Measurements from ENCODE around the gene GAPVD1.
"Not testable (repeated sequence)": the region's sequence is repeated elsewhere in the genome, so short reads cannot be mapped to it uniquely, and the experiment has no call there.

Gene GAPVD1

DNA sequence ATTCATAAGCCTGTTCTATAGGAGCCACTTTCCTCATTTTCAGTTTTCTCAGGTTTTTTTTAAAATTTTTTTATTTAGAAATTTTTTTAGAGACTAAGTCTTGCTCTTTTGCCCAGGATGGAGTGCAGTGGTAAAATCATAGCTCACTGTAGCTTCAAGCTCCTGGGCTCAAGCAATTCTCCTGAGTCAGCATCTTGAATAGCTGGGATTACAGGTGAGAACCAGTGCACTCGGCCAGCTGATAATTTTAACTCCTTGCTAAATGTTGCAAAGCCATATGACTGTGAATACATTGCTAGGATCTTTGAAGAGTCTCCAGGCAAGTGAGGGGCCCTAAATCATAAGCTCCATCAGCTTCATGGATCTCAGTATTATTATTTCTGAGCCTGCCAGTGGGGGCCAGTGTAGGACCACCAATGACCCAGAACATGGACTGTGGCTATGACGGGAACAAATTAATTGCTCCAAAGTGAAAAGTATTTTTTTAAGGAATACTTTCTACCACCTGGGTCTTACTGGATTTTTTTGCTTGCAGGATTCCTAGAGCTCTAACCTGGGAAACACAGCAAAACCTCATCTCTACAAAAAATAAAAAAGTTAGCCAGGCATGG, 5.7 kb upstream of the GAPVD1 start:
- no peak for DNase-seq (ENCODE audit: low spot score)

DNA sequence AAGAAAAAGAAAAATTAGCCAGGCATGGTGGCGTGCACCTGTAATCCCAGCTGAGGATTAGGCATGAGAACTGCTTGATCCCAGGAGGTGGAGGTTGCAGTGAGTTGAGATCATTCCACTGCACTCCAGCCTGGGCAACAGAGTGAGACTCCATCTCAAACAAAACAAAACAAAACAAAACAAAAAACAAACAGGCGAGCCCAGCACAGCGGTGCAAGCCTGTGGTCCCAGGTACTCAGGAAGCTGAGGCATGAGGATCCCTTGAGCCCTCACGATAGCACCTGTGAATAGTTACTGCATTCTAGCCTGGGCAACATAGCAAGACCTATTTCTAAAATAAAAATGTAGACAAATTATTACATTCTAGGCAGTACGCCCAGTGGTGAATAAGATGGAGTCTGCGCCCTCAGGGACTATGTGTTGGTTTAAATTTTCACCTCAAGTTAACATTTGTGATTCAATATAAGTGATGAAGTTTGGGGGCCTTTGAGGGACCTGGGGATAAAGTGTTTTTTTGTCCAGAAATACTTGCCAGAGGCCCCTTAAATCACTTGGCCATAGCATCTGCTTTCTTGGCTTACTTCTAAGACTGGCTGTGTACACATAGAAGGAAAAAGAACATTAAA, 3.4 kb upstream of the GAPVD1 start:
- no peak for DNase-seq (ENCODE audit: low spot score)

DNA sequence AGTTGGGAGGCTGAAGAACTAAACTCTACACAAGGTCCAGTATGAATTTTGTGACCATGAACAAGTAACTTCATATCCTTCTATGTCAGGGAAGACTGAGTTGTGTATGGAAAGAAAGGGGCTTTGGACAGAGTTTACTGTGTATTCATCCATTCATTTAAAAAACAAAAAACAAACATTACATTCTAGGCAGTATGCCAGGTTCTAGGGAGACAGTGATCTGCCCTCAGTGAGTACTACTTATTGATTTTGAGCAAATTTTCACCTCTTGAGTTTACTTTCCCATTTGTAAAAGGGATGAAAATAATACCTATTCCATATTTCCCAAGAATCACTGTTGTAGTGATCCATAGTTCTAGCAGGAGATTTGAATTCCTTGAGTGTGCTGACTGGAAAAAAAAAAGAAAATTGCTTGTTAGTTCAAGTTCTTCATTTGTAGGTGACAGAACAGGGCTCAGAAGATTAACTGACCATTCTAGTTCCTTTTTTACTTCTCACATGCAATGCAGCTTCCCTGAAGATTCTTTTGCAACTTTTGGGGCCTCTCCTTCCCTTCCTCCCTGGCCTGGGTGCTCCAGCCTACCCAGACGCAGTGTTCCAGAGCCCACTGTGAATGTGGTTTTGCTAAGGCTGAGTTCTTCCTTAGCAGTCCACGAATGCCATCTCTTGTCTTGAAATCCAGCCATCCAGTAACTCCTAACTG, 2.6 kb upstream of the GAPVD1 start:
- peak; percentile 32 for DNase-seq (ENCODE audit: low spot score)

DNA sequence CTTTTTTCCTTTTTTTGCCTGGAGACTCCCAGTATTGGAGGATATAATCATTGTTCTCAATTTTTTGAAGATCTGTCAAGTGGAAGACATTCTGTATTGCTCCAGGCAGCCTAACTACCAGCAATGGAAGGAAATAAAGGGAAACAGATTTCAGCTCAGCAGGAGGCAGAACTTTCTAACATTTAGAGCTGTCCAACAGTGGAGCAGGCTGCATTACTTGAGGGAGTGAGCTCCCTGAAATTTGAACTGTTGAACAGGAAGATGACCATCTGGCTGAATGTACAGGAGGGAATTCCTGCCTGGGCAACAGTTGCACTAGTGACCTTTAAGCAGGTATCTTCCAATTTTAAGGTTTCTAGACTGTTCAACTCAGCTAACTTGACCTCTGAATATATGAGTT, 1.1 kb upstream of the GAPVD1 start:
- no peak for DNase-seq (ENCODE audit: low spot score)

DNA sequence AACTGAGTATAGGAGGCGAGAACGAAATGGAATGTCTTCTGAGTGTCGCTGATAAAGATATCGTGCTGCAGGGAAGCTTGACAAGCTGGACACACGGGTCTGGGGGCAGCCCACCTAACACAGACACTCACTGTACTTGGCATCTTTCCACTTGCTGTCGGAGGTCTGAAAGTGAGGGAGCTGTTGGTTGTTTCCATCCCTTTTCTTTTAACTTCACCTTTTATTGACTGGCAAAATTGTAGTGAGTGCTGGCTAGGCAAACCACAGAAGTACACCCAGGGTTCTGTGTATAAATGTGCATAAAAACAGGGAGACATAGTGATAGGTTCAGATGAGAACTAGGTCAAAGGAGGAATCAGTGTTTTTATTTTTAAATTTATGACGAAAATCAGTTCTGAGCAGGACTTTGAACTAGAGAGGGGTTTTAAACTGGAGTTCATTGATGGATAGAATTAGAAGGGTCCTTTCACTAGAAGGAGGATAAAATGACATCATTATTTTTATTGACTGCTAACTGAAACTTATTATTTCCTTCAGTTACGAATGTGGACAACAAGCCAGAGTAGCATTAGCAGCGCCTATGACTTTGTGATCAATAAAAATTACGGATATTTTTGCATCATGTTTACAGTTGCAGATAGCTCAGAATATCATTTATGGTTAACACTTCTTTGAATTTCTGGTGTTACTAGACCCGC, 817 bp downstream of the GAPVD1 start:
- no peak for DNase-seq (ENCODE audit: low spot score)

DNA sequence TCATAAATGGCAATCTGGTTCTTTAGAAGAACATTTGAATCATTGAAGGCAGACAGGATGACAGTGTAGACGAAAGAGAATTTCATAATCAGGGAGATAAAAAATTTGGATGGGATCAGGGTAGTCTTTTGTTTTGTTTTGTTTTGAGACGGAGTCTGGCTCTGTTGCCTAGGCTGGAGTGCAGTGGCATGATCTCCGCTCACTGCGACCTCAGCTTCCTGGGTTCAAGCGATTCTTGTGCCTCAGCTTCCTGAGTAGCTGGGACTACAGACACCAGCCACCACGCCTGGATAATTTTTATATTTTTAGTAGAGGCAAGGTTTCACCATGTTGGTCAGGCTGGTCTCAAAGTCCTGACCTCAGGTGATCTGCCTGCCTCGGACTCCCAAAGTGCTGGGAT, 2.4 kb downstream of the GAPVD1 start:
- DNase-seq (ENCODE audit: low spot score) = not testable (repeated sequence)

DNA sequence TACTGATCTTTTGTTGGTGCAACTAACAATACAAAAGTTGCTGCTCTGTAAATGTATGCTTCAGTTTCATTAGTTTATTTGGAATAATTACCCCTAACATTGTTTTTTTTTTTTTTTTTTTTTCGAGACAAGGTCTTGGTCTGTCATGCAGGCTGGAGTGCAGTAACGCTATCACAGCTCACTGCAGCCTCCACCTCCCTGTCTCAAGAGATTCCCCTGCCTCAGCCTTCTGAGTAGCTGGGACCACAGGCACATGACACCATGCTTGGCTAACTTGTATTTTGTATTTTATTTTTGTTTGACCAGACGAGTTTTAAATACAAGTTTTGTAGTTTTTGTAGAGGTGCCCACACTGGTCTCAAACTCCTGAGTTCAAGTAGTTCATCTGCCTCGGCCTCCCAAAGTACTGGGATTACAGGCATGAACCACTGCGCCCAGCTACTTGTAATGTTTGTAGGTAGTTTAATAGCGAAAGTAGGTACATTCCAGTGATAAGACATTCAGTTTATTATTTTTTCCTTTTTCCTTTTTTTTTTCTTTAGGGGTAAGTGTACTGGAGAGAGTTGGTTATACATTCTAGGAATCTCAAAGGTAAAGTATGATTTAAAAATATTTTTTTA, 6.9 kb downstream of the GAPVD1 start:
- DNase-seq (ENCODE audit: low spot score) = no peak

DNA sequence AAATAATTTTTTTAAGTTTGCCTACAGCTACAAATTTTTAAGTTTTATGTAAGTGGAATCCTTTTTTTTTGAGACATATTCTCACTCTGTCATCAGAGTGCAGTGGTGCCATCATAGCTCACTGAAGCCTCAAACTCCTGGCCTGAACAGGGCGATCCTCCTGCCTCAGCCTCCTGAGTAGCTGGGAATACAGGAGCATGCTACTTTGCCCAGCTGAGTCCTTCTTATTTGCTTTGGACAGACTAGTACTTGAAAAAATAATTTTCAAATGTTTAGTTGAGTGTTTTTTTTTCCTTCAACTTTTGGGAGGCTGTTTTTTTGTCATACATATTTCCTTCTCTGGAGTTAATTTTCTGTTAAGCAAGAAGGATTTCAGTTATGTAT, 7.4 kb downstream of the GAPVD1 start:
- no peak for DNase-seq (ENCODE audit: low spot score)

DNA sequence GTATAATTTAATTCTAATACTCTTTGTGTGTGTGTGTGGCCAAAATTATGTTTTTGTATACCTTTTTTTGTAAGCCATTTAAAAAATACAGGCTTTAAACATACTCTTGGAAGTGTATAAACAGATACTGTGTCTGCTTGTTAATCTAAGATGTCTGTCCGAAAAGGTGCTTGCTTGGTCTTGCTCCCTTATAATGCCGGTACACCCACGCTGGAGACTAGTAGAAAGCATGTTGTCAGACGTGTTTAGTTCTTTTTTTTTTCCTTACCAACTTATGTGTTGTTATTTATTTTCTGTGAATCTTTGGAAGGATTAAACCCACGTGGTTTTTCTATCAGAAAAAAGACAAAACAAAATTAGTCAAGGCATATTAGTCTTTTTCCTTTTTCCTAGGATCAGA, 9.5 kb downstream of the GAPVD1 start:
- no peak for DNase-seq (ENCODE audit: low spot score)

DNA sequence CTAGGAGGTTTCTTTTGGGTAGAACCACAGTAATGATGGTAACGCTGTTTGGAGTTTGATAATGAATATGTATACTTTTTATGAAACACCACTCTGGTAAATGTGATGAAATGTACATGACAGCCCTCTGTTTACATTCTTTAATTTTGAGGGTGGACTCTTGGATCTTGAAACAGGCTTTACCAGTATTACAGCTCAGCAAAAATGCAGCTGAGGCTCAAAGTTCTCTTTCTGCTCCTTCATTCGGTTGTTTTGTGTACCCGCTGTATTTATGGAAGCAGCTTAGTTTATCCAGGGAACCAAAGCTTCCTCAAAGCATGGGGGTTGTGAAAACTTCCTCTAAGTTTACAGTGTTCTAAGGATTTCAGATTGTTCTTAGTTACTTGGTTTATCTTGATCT, 11.1 kb downstream of the GAPVD1 start:
- peak; percentile 10 for DNase-seq (ENCODE audit: low spot score)

DNA sequence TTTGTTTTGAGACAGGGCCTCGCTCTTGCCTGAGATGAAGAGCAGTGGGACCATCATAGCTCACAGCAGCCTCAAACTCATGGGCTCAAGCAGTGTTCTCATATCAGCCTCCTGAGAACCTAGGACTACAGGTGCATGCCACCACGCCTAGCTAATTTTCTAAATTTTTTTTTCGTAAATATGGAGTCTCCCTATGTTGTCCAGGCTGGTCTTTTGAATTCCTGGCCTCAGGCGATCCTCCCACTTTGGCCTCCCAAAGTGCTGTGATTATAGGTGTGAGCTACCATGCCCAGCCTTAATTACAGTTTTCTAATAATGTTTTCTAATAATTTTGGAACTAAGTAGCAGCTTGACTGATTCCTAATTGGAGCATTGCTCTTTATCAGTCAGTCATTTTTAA, 15.1 kb downstream of the GAPVD1 start:
- no peak for DNase-seq (ENCODE audit: low spot score)

DNA sequence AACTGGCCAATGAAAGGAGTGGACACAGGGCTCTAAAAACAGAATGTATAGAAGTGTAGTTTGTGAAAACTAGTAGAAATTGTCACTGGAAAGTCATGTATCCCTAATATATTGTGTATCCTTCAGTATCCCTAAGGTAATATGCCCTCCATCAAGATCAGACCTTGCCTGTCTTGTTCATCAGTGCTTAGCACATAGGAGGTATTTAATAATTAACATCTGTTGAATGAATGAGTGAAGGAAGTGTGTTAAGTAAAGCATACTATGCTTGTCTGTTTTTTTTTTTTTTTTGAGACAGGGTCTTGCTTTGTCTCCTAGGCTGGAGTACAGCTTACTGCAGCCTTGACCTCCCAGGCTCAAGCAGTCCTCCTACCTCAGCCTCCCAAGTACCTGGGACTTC, 15.8 kb downstream of the GAPVD1 start:
- DNase-seq (ENCODE audit: low spot score) = no peak

DNA sequence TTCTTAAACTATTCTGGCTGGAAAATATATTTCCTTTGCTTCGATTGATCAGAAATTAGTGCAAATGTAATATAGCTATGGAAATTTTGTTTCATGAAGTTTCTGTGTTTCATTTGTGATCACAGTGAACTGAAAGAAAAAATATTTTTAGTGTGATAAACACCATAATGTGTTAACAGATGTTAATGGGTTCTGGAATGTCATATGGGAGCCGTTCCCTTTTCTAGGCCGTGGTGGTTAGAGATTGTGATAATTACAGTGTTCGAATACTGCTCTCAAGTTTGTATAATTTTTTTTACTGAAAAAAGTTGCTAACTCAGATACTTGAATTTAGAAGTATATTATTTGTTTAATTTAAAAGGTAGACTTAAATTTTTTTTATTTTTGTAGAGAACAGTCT, 19.3 kb downstream of the GAPVD1 start:
- DNase-seq (ENCODE audit: low spot score) = no peak

DNA sequence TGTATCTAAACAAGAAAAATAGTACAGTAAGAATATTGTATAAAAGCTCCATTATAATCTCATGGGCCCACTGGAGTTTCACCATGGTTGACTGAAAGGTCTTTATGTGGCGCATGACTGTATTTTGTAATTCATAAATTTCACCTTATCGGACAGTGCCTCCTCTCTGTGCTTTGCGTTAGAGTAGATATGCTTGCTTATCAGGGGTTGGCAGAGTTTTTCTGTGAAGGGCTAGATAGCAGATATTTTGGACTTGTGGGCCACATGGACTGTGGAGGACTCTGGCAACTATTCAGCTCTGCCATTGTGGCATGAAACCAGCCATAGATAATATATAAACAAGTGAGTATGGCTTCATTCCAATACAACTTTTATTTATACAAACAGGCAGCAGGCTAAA, 23.2 kb downstream of the GAPVD1 start:
- DNase-seq (ENCODE audit: low spot score) = no peak

DNA sequence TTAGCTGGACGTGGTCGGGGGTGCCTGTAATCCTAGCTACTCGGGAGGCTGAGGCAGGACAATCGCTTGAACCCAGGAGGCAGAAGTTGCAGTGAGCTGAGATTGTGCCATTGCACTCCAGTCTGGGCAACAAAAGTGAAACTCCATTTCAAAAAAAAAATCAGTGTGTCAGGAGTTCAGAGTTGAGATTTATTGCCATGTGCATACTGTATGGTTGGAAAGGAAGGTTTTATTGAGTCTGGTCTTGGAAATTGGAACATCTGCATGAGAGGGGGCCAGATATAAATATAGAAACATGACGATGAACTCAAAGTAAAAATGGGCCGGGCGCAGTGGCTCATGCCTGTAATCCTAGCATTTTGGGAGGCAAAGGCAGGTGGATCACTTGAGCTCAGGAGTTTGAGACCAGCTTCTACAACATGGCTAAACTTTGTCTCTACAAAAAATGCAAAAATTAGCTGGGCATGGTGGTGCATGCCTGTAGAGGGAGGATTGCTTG, 25.4 kb downstream of the GAPVD1 start:
- not testable (repeated sequence) for DNase-seq (ENCODE audit: low spot score)

DNA sequence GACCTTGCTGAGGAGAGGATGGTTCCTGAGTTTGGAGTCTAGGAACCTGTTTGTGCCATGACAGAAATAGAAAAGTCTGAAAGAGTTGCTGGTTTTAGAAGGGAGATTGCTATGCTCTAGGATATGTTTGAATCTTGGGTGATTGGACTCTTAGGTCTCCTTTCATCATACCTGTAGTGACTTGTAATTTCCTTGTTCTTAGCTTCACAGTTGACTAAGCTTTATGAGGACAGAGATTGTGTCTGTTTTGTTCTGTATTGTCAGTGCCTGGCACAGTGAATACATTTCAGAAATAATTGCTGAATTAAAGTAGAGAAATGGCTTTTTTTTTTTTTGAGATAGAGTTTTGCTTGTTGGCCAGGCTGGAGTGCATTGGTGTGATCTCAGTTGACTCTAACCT, 31.5 kb downstream of the GAPVD1 start:
- no peak for DNase-seq (ENCODE audit: low spot score)

DNA sequence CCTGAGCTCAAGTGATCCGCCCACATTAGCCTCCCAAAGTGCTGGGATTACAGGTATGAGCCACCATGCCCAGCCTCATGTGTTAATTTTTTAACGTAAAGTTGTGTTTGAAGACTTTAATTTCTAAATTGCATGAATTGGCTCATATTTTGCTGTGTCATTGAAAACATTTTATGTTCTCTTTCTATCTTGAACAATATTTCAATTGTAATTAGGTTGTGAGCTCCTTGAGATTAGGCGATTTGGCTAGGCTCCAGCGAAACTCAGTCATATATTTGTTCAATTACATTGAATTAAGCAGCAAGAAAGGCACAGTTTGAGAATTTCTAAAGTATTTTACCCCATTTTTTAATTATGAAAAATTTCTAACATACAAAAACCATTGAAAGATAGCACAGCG, 34.0 kb downstream of the GAPVD1 start:
- no peak for DNase-seq (ENCODE audit: low spot score)

DNA sequence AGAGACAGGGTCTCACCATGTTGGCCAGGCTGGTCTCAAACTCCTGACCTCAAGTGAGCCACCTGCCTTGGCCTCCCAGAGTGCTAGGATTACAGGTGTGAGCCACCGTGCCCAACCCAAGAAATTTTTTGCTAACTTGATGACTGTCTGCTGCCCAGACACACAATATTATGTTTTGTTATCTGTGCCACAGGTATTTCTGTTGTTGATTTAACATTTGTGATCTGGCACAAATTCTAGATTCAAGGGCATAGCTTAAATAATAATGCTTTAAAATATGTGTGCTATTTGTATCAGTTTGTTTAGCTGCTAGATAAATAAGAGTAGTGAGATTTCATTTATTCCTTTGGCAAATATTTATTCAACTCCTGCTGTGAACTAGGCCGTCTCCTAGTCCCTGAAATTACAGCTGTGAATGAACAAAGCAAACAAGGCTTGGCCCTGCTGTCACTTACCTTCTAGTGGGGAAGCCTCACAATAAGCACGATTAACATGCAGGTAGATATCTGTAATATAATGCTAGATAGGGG, 35.3 kb downstream of the GAPVD1 start:
- no peak for DNase-seq (ENCODE audit: low spot score)

DNA sequence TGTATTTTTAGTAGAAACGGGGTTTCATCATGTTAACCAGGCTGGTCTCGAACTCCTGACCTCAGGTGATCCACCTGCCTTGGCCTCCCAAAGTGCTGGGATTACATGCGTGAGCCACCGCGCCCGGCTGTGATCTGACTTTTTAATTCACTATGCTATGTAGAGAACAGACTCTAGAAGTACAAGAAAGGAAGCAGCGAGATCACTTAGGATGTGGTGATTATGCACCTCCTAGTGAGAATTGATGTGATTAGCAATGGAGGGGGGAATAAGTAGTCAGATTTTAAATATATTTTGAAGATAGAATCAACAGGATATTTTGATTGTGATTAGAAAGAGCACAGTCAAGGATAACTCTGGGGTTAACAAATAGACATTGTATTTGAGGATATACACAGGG, 36.3 kb downstream of the GAPVD1 start:
- no peak for DNase-seq (ENCODE audit: low spot score)

DNA sequence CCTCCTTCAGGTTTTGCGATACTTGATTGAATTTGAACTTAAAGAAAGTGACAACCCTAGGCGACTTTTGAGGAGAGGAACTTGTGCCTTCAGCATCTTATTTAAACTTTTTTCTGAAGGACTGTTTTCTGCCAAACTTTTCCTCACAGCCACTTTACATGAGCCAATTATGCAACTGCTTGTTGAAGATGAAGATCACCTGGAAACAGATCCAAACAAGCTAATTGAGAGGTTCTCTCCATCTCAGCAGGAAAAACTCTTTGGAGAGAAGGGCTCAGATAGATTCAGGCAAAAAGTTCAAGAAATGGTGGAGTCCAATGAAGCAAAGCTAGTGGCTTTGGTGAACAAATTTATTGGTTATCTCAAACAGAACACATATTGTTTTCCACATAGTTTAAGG, 40.6 kb downstream of the GAPVD1 start:
- no peak for DNase-seq (ENCODE audit: low spot score)

DNA sequence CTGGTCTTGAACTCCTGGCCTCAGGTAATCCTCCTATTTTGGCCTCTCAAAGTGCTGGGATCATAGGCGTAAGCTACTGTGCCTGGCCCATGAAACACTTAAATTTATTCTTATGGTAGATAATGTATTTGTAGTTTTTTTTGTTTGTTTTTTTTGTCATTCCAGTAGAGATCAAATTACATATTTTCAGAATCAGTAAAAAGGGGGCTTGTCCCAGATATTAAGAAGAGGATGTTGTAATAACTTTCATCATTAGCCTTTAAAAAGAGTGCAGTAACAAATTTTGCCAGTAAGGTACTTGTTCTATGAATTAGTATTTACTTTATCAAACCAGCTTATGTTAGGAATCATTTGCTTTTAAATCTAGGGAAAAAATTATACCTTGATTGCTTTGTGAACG, 42.6 kb downstream of the GAPVD1 start:
- no peak for DNase-seq (ENCODE audit: low spot score)

DNA sequence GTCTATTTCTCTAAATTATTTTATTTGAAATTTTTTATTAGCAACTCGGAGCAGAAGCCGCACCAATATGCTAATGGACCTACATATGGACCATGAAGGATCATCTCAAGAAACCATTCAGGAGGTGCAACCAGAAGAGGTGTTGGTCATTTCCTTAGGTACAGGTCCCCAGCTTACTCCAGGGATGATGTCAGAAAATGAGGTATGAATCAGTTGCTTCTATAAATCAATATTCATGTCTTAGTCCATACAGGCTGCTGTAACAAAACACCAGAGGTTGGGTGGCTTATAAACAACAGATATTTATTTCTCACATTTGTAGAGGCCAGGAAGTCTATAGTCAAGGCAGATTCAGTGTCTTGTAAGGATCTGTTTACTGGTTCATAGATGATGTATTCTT, 50.8 kb downstream of the GAPVD1 start:
- no peak for DNase-seq (ENCODE audit: low spot score)
